GM19239 (cell line): ENCODE data around the gene LHCGR.
"Not testable (repeated sequence)": the region's sequence is repeated elsewhere in the genome, so short reads cannot be mapped to it uniquely, and the experiment has no call there.

Experiments
- DNase-seq: peaks from one replicate; pipeline ENCODE4 v3.0.0; 2011; ENCODE audit warnings: low spot score; ENCODE audit not compliant: insufficient read length
- FAIRE-seq: peaks from 2 replicates; lab custom pipeline; 2011; peaks lifted over from hg19 to GRCh38; lab: Jason Lieb, UNC

The LHCGR gene

DNA sequence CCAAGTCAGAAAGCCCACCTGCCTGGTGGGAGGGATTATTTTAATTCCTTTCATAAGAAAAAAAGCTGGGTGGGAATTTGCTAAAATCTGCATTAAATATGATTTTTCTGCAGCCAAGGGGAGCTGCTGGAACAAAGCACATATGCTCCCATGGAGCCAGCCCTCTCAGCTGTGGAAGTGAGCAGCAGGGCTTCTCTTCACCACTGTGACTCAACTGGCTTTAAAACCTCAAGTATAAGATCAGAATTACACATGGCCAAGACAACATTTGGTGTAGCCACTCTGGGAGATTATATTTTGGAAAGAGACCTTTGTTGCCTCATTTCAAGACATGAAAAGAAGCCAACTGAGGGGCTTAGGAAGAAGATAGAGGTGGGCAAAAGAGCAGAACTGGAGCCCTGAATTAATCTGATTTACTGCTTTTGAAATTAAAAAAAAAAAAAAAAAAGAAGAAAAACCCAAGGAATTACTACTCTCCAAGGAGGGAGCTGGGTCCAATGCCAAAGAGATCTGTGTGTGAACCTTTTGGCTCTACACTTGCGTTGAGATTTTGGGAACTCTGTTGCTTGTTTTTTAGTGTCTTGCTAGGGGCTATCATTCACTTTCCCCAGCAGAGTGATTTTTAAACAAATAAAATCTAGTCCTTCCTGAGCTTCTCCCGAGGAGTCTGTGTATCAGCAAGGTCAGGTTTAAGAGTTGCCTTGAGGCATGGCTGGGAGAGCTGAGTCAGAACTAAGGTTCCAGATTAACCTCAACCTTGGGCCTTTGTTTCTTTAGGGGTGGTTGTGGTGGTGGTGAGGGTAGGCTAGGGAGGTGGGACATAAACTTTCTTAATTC lies 6.0 kb downstream of the LHCGR start:
- no peak for DNase-seq
- FAIRE-seq = no peak

DNA sequence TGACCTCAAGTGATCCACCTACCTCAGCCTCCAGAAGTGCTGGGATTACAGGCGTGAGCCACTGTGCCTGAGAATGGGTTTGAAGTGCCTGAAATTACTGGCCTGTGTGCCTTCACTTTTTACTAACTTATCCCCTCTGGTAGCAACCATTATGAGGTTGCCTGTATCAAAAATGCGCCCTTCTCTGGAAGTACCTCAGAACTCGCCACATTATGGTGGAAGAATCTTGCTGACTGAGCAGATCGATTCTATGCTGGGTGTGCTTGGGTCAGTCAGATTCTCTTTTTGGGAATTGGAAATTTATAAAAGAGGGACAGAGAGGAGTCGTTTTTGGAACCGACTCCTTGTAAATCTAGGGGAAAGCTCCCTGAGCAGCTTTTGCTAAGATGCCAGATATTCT lies 8.2 kb downstream of the LHCGR start:
- no peak for FAIRE-seq
- no peak for DNase-seq

DNA sequence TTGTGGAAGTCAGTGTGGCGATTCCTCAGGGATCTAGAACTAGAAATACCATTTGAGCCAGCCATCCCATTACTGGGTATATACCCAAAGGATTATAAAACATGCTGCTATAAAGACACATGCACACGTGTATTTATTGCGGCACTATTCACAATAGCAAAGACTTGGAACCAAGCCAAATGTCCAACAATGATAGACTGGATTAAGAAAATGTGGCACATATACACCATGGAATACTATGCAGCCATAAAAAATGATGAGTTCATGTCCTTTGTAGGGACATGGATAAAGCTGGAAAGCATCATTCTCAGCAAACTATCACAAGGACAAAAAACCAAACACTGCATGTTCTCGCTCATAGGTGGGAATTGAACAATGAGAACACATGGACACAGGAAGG lies 16.3 kb downstream of the LHCGR start:
- DNase-seq, FAIRE-seq: not testable (repeated sequence)

DNA sequence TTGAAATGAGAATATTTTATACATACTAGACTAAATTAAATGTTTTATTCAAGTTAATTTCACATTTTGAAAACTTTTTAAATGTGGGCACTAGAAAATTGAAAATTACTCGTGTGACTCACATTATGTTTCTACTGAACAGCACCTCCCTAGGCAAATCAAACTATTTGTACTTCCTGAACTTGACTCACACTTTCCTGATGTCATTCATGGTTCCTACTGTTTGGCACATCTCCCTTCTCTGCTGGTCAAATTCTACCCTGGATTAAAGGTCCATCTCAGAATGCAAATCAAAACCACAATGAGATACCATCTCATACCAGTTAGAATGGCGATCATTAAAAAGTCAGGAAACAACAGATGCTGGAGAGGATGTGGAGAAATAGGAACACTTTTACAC lies 16.7 kb downstream of the LHCGR start:
- DNase-seq = no peak
- no peak for FAIRE-seq

DNA sequence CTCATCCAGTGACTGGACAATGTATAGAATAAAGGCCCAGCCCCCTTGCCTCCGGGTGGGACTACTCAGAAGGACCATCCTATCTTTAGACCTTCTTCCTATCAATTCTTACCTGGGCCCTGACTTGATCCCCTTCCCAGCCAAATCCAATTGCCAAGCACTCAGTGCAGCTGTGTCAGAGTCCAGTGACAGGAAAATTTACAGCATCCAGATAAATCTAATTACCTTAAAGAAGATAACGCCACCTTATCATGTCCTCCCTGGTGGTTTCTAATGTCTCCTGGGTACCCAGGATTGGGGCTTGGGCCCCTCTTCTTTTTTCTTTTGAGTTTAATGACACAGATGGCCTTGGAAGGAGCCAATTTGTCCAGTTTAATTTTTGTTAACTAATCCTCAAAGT lies 19.3 kb downstream of the LHCGR start:
- FAIRE-seq (no peak), DNase-seq (no peak)

DNA sequence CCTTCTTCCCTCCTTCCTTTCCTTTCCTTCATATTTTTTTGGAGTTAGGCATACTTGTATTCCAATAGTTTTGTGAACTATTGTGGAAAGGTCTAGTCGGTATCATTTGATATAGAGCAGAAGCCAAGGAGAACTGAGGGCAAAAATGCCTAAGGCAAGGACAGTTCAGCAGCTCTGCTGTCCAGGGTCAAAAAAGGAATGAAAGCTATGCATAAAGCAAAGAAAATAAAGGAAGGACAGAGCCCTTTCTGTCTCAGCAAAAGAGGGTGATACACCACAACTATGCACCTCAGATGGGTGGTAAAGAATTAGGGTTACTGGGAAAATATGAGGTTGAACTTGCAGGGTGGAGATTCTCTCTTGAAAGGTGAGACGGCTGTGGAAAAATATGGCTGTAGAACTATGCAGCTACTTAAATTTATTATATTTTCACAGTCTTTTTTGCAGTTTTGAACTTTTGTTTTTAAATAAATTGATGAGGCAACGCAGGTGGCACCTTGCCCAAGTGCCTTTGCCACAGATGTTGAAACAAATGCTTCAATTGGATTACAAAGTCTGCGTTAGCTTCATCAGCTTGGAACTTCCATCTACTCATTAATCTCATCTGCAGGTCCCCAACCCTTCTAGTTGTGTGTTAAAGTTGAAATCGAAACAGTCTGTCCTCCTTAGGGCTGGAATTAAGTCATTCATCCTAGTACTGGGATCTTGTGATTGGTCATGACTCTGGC lies 20.8 kb downstream of the LHCGR start:
- no peak for DNase-seq
- no peak for FAIRE-seq

DNA sequence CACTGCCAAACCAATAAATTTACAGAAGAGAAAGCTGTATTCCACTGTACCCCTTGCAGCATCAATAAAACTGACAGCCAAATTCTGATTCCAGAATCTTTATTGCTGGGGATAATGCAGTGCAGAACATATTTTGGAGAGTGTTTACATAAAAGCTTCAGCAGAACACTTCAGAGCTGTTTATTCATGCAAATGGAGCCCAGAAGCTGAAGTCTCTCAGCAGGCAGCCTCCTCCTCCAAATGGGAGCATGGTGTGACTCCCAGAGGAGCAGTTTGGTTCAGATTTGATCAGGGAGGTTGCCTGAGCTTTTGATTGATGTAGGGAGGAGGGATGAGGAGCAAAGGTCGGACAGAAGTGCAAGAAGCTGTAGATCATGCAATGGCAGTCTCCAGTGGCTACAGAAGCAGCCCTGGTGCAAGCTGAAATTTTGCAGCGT lies 22.4 kb downstream of the LHCGR start:
- FAIRE-seq (no peak), DNase-seq (no peak)

DNA sequence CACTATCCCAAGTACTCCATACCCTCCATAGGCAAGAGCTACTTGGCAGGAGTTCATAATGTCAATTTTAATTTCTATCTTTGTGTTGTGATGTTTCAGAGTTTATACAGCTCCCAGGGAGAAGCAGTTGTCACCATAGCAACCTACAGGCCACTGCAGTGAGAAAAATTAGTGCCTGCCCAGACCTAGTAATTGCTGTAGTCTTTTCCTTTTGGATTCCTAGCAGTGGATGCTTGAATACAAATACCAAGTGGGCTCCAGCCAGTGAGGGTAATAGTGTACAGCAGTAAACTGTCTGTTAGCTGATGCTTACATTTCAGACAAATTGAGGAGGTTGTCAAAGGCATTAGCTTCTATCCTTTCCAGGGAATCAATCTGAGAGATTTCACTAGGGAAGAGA lies 26.7 kb downstream of the LHCGR start:
- FAIRE-seq (no peak), DNase-seq (no peak)

DNA sequence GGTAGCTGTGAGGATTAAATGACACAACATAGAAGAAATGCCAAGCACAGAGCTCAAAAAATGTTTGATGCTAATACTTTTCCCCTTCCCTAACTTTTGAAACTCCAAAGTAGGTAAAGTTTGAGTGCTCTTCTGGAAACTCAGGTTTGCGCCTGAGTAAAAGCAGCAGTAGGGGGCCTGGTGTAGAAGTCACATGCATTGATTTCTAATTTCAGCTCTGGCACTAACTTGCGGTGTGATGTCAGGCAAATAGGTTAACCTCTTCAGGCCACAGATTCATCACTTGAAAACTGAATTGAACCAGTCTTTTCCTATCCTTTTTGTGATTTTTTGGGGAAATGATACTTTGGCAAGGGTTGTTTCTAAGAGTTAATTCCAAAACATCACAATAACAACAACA lies 27.2 kb downstream of the LHCGR start:
- no peak for DNase-seq
- FAIRE-seq = no peak

DNA sequence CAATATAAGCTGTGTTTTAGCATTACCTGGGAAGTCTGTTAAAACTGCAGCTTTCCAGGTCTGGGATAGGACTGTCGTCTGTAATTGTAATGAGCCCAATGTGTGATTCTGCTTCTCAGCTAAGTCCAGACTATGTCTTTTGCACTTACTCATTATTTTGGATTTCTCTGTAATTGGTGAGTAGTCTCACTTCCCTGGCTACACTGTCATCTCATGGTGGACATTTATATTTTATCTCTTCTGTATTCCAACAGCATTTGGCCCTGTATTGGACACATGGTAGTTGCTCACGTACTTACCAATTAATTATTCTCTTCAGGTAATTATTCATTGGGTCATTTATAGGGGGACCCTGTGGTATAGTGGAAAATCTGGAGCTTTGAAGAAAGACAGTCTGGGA lies 28.0 kb downstream of the LHCGR start:
- DNase-seq (no peak), FAIRE-seq (no peak)

DNA sequence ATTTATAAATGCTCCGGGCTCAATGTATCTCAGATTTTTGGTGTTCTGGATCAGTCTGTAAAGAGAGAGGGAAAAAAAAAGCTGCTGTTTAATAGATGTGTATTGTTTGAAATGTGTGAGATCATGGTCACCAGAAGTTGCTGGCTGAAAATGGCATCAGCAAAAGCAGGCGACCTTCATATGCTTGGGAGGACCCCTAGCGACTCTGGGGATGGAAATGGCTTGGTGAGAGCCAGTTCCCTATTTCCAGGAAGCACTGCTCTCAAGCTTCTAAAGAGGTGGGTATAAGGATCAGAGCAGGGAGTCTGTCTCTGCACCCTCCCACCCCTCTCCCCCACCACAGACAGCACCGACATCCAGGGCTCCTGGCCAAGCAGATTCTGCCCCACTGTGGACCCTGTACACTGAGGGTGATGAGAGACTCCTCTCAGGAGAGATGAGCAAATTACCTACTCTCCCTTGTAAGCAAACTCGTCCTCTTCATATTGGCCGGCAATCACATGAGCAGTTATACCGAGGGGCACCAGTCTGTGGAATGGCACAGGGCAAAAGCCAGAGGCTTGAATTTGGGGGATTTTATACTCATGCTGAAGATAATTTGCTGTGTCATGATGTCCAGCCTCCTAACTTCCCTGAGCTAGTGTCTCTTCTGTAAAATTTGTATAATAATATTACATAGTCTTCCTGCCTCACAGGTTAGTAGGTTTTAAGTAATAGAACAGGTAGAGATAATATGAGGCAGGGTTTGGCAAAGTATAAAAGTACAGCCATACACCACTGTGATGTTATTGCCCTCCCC lies 29.6 kb downstream of the LHCGR start:
- FAIRE-seq (no peak), DNase-seq (no peak)

DNA sequence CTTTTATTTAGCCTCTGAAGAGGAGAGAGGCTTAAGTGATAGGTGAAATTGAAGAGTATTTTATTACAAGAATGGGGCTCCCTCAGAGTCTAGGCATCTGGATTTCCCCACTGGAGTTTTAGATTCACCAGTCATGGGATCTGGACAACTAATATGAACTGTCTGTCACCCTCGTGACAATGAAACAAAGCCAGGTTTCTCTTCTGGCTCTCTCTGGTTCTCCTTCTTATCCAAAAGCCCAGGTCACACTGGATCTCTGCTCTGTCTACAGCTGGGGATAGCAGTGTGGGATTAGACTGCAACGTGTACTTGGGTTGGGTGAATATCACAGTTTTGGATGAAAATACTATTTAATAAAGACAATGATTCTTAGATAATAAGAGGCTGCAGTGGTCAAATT lies 31.2 kb downstream of the LHCGR start:
- DNase-seq (no peak), FAIRE-seq (no peak)

DNA sequence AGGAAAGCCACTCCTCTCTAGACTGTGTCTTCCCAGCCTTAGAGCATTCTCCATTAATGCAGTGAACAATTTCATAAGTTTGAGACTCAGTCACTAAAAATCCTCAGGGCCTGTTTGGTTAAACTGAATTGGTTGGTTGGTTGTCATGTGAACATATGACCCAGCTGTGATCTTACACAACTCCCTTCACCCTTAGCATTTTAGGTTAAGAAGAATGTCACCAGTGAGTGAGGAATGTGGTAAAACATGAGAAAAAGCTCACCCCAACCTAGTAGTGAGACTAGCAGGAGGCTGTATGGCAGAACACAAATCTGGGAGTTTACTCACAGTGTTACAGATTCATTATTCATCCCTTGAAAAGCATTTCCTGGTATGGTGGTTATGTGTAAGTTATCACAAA lies 32.4 kb downstream of the LHCGR start:
- FAIRE-seq = no peak
- DNase-seq = no peak

DNA sequence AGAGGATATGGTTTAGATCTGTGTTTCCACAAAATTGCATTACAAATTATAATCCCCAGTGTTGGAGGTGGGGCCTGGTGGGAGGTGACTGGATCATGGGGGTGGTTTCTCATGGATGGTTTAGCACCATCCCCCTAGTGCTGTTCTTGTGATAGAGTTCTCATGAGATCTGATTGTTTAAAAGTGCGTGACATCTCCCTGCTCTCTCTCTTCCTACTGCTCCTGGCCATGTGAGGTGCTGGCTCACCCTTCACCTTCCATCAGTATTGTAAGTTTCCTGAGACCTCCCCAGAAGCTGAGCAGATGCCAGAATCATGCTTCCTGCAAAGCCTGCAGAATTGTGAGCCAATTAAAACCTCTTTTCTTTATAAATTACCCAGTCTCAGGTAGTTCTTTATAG lies 33.1 kb downstream of the LHCGR start:
- DNase-seq = no peak
- FAIRE-seq = no peak

DNA sequence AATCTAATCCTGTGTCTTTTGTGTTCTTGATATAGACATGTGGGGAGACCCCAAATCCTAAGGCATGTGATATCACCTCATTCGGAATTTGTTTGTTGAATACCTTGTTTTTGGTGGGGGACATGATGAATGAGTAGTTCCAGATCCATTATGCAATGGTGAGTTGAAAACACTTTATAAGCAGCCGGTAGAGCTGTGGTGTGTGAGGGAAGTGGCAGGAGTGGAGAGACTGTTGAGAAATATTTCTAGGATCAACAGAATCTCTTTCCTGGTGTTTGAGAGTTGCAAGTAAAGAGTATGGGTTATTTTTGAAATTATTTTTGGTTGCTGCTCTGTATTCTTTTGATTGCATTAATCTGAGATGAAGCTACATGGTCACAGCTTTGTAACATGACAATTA lies 34.4 kb downstream of the LHCGR start:
- FAIRE-seq = no peak

DNA sequence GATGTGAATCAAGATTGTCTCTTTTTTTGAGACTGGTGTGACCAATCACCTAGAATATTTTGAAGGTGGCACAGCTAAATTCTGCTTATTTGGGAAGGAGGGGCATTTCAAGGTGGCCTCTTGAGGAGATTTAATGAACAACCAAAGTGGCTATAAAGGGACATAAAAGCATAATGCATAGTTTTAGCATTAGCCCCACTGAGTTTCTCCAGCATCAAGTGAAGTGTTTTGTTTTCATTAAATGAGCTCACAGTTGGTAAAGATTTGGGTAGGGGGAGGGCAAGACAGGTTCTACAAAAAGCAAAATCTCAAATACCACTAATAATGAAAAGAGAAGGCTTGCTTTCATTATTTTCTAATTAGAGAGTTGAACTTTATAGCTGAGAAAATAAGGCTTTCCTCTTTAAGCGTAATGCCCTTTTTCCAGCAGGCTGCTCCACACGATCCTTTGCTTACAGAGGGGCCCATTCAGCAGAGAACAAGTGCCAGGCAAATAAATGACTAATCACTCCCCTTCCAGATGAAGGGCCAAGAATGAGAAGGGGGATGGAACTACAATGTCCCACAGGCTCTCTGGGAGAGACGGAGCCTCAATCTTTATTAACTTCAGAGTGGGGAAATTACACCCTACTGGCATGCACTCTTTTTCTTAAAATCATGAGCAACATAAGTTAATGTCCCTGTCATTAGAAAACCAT lies 35.9 kb downstream of the LHCGR start:
- DNase-seq = no peak
- no peak for FAIRE-seq

More for the DNA sequence above, 34.4 kb downstream of the LHCGR start:
- DNase-seq = no peak

DNA sequence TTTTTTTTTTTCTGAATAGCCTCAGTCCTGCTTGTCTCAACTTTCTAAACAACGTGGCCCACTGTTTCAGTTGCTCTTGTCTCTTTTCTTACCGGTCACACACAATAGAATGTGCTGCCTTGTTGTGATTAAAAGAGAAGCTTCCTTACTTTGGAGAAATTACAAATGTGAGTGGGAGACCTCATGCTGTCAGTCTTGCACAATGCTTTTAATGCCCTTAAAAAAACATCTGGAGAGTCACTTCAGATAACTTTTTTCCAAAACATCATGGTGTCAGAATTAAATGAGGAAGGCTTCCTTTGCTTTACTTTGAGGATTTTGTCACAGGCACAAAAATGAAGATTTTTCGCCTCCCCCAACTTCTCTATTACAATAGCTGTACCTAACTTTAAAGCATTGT lies 37.7 kb downstream of the LHCGR start:
- FAIRE-seq (no peak), DNase-seq (no peak)

DNA sequence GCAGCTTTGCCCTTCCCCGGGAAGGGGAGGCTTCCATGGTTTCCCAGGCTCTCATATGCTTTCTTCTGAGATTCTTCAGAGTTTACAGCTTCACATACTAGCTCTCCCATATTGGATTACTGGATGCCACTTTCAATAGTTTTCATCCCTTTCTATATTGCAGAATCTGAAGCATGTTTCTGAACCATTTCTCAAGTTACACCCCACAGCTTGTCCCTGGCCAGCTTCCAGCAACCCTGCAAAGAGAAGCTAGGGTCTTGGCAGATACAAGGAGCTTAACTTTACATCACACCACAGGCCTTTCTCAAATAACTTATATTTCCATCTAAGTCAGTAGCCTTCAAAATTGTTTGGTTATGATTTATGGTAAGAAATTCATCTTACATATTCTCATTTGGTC lies 39.6 kb downstream of the LHCGR start:
- DNase-seq (no peak), FAIRE-seq (no peak)

DNA sequence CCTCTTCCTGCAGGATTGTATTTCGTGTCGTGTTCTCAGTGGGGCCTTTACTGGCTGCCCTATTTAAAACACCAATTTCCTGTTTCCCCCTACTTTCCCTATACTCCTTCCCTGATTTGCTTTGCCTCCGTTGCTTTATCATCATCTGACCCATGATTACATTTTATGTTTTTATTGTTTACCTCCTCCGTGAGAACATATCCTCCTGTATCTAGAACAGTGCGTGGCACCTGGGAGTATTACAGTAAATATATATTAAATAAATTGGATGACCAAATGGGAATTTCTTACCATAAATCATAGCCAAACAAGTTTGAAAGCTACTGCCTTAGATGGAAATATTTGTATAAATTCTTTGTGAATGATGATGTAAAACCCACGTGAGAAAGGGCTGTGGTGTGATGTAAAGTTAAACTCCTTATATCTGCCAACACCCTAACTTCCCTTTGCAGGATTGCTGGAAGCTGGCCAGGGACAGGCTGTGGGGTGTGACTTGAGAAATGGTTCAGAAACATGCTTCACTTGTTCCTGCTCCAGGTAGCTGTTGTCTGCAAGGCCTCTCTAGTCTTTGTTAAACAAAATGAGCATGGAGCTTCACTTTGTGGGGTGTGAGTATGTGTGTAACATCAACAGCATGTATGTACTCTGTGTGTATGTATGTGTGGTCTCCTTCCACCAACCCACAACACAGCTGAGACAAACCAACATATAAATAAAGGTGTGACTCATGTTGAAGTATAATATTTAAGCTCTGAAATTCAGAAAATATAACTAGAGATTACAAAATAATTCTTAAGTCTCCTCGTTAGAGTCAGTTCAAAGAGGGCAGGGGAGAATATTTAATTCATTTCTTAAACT lies 40.3 kb downstream of the LHCGR start:
- DNase-seq (no peak), FAIRE-seq (no peak)
